SK-N-SH treated with all-trans-retinoic acid at 6 μM for 48 hours (cell line): ENCODE data around the gene SHB.

Source experiments
- ATAC-seq: fragments of 200-7000 bp; cut with Tn5 transposase; 3 replicates; pipeline ENCODE4 v1.9.1; 2020; ENCODE audit warnings: mild to moderate bottlenecking, moderate library complexity
- ARNTL ChIP-seq: fragments of 450-650 bp; formaldehyde crosslinking; IDR thresholded peaks from 2 replicates; pipeline ENCODE4 v1.5.0; 2020; ENCODE audit warnings: low read depth, mild to moderate bottlenecking, moderate library complexity, borderline replicate concordance
- BACH2 ChIP-seq: fragments of 250-450 bp; sonication (Bioruptor Pico); IDR thresholded peaks from 2 replicates; pipeline ENCODE4 v1.9.0; 2021; ENCODE audit warnings: mild to moderate bottlenecking, borderline replicate concordance
- CSDC2 ChIP-seq: fragments of 250-450 bp; sonication (Bioruptor Pico); IDR thresholded peaks from 2 replicates; pipeline ENCODE4 v1.5.0; 2020; ENCODE audit warnings: mild to moderate bottlenecking, moderate library complexity
- ESRRG ChIP-seq: fragments of 250-450 bp; sonication (Bioruptor Pico); IDR thresholded peaks from 2 replicates; pipeline ENCODE4 v1.6.1; 2021; ENCODE audit warnings: mild to moderate bottlenecking
- ISL1 ChIP-seq: fragments of 250-450 bp; sonication (Bioruptor Pico); IDR thresholded peaks from 2 replicates; pipeline ENCODE4 v2.1.2; 2022; ENCODE audit warnings: mild to moderate bottlenecking, moderate library complexity
- OSR1 ChIP-seq: fragments of 250-450 bp; sonication (Bioruptor Pico); IDR thresholded peaks from 2 replicates; pipeline ENCODE4 v1.8.0; 2022; ENCODE audit warnings: moderate library complexity, mild to moderate bottlenecking, inconsistent platforms
- PPARA ChIP-seq: fragments of 250-450 bp; sonication (Bioruptor Pico); IDR thresholded peaks from 2 replicates; pipeline ENCODE4 v1.5.0; 2020; ENCODE audit warnings: mild to moderate bottlenecking, borderline replicate concordance
- RARB ChIP-seq: fragments of 250-450 bp; sonication (Bioruptor Pico); IDR thresholded peaks from 2 replicates; pipeline ENCODE4 v1.8.0; 2021; ENCODE audit warnings: mild to moderate bottlenecking, moderate library complexity
- SNAI2 ChIP-seq: fragments of 250-450 bp; sonication (Bioruptor Pico); IDR thresholded peaks from 2 replicates; pipeline ENCODE4 v1.5.0; 2020; ENCODE audit warnings: mild to moderate bottlenecking, moderate library complexity
- TCF4 ChIP-seq: fragments of 250-450 bp; sonication (Bioruptor Pico); IDR thresholded peaks from 2 replicates; pipeline ENCODE4 v1.8.0; 2021; ENCODE audit warnings: mild to moderate bottlenecking, moderate library complexity, borderline replicate concordance
- TOX ChIP-seq: fragments of 250-450 bp; sonication (Bioruptor Pico); IDR thresholded peaks from 2 replicates; pipeline ENCODE4 v1.8.0; 2021; ENCODE audit warnings: mild to moderate bottlenecking, moderate library complexity, borderline replicate concordance
- TSHZ2 ChIP-seq: fragments of 250-450 bp; sonication (Bioruptor Pico); IDR thresholded peaks from 2 replicates; pipeline ENCODE4 v1.5.0; 2020; ENCODE audit warnings: mild to moderate bottlenecking, moderate library complexity
- ZC3H10 ChIP-seq: fragments of 250-450 bp; sonication (Bioruptor Pico); IDR thresholded peaks from 2 replicates; pipeline ENCODE4 v1.5.1; 2021; ENCODE audit warnings: mild to moderate bottlenecking, moderate library complexity
- ZFP3 ChIP-seq: fragments of 250-450 bp; sonication (Bioruptor Pico); IDR thresholded peaks from 2 replicates; pipeline ENCODE4 v1.5.0; 2020; ENCODE audit warnings: mild to moderate bottlenecking, moderate library complexity
- ZFP30 ChIP-seq: fragments of 450-650 bp; formaldehyde crosslinking; IDR thresholded peaks from 2 replicates; pipeline ENCODE4 v1.5.0; 2022; ENCODE audit warnings: mild to moderate bottlenecking, moderate library complexity
- ZNF565 ChIP-seq: fragments of 450-650 bp; formaldehyde crosslinking; conservative IDR thresholded peaks from 2 replicates; pipeline ENCODE4 v1.5.0; 2020; ENCODE audit warnings: low read depth, mild to moderate bottlenecking, moderate library complexity
- ZNF70 ChIP-seq: fragments of 450-650 bp; formaldehyde crosslinking; IDR thresholded peaks from 2 replicates; pipeline ENCODE4 v1.5.0; 2020; ENCODE audit warnings: mild to moderate bottlenecking, moderate library complexity
- TF ChIP-seq, protein P1 (sequence below): fragments of 250-450 bp; sonication (Bioruptor Pico); IDR thresholded peaks from 2 replicates; pipeline ENCODE4 v1.5.1; 2020; ENCODE audit warnings: low read depth, mild to moderate bottlenecking, moderate library complexity
- TF ChIP-seq, protein P2 (sequence below): fragments of 250-450 bp; sonication (Bioruptor Pico); IDR thresholded peaks from 2 replicates; pipeline ENCODE4 v1.8.0; 2021; ENCODE audit warnings: low read depth, mild to moderate bottlenecking, moderate library complexity, borderline replicate concordance
- TF ChIP-seq, protein P3 (sequence below): fragments of 250-450 bp; sonication (Bioruptor Pico); IDR thresholded peaks from 2 replicates; pipeline ENCODE4 v1.5.1; 2021; ENCODE audit warnings: mild to moderate bottlenecking, moderate library complexity

Gene SHB

DNA sequence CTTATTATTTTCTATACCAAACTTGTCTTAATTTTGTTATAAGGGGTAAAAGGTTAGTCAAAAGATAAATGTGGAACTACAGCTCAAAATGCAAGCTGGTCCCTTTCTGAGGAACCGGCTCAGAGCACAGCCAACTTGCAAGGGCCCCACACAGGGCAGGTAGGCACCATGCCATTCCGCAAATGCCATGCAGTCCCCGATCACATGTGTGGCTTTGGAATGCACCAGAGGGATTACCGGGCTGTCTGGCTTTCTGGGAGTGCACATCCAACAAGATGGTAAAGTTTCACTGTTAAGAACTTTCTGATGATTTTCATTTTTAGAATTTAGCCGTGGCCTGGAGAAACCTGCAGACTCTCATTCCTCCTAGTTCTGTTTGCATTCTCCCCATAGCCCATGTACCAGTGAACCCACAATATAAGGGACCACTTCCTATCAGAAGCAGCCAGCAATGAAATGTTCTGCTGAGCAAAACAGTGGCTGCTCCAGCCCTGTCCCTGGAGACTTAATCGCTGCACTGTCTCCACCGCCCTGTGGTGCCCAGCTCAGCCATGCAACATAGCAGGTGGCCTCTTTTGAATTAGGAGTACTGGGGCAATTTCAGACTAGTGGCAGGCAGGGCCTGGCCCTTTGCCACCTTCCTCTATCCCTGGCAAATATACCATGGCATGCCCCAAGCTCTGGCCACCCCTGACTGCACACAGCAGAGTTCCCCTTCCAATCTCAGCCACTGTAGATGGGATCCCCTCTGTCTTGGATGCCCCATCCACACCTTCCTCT, 11.4 kb downstream of the SHB start:
- TF ChIP-seq ZNF565 (CRISPR knock-in tag) (no peak), TCF4 (CRISPR knock-in tag) (no peak), ESRRG (CRISPR knock-in tag) (no peak), ZNF70 (CRISPR knock-in tag) (no peak), RARB (CRISPR knock-in tag) (no peak), OSR1 (CRISPR knock-in tag) (no peak), CSDC2 (no peak), ISL1 (no peak), ARNTL (CRISPR knock-in tag) (no peak)
- TF ChIP-seq, protein P1, sequence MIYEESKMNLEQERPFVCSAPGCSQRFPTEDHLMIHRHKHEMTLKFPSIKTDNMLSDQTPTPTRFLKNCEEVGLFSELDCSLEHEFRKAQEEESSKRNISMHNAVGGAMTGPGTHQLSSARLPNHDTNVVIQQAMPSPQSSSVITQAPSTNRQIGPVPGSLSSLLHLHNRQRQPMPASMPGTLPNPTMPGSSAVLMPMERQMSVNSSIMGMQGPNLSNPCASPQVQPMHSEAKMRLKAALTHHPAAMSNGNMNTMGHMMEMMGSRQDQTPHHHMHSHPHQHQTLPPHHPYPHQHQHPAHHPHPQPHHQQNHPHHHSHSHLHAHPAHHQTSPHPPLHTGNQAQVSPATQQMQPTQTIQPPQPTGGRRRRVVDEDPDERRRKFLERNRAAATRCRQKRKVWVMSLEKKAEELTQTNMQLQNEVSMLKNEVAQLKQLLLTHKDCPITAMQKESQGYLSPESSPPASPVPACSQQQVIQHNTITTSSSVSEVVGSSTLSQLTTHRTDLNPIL (CRISPR knock-in tag), result no peak
- TF ChIP-seq, all 23 proteins: peak for 0
- ATAC-seq, result peak; percentile 28

GRCh38 chr9:38054653-38055052, 14.4 kb downstream of the SHB start:
- ATAC-seq, result no peak
- TF ChIP-seq ZFP30 (no peak), ISL1 (no peak), CSDC2 (no peak)

DNA sequence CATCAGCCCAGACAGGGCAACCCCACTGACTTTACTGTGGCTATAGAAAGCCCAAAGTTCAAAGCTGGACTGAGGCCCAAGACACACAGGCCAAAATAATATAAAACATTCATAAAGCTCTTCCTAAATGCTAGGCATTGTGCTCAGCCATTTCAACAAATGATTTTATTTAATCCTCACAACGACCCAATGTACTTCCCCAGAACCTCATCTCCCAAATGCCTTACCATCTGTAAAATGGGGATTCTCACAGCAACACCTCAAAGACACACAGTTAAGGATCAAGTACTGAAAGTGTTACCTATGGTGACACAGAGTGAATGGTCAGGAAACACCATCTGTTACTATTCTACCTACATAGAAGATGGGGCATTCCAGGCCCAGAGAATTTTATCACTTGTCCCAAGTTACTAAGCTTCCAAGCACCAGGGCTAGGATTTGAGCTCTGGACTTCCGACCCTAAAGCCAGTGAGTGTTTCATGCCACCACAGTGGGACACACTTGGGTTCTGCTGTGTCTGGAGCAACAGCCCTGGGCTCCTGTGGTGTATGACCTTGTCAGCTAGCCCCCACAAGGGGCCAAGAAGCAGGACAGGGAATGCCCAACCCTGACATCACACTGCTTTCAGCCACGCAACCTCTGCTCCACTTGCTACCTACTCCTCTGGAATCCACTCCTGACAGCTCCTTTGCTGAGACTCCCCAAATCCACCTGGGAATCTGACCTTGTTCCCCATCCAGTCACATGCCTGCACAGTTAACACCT, 15.1 kb downstream of the SHB start:
- no peak for TF ChIP-seq ZC3H10 (CRISPR knock-in tag)
- TF ChIP-seq ZFP30, result no peak
- TF ChIP-seq OSR1 (CRISPR knock-in tag), result no peak
- no peak for TF ChIP-seq PPARA (CRISPR knock-in tag)
- TF ChIP-seq TCF4 (CRISPR knock-in tag), result no peak
- no peak for TF ChIP-seq ZNF70 (CRISPR knock-in tag)
- no peak for TF ChIP-seq TOX (CRISPR knock-in tag)
- TF ChIP-seq TSHZ2 (CRISPR knock-in tag), result no peak
- no peak for ATAC-seq

GRCh38 chr9:38051780-38052546, 17.1 kb downstream of the SHB start:
- TF ChIP-seq TCF4 (CRISPR knock-in tag) (no peak), ZFP3 (CRISPR knock-in tag) (no peak), ESRRG (CRISPR knock-in tag) (no peak), BACH2 (CRISPR knock-in tag) (no peak), SNAI2 (no peak), ZFP30 (no peak), TOX (CRISPR knock-in tag) (no peak)
- TF ChIP-seq, protein P2, sequence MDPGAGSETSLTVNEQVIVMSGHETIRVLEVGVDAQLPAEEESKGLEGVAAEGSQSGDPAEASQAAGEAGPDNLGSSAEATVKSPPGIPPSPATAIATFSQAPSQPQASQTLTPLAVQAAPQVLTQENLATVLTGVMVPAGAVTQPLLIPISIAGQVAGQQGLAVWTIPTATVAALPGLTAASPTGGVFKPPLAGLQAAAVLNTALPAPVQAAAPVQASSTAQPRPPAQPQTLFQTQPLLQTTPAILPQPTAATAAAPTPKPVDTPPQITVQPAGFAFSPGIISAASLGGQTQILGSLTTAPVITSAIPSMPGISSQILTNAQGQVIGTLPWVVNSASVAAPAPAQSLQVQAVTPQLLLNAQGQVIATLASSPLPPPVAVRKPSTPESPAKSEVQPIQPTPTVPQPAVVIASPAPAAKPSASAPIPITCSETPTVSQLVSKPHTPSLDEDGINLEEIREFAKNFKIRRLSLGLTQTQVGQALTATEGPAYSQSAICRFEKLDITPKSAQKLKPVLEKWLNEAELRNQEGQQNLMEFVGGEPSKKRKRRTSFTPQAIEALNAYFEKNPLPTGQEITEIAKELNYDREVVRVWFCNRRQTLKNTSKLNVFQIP, result no peak
- TF ChIP-seq, protein P1 (CRISPR knock-in tag), result no peak
- TF ChIP-seq, protein P3, sequence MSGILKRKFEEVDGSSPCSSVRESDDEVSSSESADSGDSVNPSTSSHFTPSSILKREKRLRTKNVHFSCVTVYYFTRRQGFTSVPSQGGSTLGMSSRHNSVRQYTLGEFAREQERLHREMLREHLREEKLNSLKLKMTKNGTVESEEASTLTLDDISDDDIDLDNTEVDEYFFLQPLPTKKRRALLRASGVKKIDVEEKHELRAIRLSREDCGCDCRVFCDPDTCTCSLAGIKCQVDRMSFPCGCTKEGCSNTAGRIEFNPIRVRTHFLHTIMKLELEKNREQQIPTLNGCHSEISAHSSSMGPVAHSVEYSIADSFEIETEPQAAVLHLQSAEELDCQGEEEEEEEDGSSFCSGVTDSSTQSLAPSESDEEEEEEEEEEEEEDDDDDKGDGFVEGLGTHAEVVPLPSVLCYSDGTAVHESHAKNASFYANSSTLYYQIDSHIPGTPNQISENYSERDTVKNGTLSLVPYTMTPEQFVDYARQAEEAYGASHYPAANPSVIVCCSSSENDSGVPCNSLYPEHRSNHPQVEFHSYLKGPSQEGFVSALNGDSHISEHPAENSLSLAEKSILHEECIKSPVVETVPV (CRISPR knock-in tag), result no peak
- ATAC-seq, result no peak
